Measurements from ENCODE around the gene CORO7.

Gene CORO7

DNA sequence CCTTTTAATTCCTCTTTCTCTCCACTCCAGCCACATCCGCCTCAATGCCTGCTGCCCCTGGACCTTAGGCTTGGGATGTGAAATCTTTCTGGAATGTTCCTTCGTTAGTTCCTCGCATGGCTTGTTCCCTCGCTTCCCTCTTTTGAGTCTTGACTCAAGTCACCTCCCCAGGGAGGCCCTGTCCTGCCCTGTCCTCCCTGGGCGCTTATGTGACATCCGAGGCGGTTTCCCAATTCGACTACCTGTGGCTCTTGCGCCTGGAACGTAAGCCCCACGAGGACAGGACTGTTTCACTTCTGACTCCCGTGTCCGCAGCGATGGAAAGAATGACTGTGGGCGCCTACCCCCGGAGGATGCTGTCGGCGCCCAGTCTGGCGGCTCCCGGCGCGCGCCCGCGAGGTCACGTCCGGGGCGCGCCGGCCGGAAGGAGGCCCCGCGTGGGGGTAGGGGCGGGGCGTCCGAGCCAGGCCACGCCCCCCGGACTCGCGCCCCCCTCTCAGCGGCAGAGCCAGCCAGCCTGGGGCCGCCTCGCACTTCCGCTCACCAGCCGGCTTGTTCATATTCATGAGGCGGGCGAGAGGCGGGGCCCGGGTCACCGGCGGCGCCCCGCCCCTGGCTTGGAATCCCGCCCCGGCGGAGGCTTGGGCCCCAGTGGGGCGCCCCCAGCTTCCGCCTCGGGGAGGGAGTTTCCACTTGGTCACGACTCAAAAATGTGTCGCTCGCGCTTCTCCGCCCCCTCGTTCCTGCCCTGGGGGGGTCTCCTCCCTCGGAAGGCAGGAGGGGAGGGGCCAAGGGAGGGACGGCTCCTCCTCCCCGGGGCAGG lies 109.0 kb downstream of the CORO7 start:
- DNase-seq (ENCODE audit: low read depth, low spot score) = no peak

DNA sequence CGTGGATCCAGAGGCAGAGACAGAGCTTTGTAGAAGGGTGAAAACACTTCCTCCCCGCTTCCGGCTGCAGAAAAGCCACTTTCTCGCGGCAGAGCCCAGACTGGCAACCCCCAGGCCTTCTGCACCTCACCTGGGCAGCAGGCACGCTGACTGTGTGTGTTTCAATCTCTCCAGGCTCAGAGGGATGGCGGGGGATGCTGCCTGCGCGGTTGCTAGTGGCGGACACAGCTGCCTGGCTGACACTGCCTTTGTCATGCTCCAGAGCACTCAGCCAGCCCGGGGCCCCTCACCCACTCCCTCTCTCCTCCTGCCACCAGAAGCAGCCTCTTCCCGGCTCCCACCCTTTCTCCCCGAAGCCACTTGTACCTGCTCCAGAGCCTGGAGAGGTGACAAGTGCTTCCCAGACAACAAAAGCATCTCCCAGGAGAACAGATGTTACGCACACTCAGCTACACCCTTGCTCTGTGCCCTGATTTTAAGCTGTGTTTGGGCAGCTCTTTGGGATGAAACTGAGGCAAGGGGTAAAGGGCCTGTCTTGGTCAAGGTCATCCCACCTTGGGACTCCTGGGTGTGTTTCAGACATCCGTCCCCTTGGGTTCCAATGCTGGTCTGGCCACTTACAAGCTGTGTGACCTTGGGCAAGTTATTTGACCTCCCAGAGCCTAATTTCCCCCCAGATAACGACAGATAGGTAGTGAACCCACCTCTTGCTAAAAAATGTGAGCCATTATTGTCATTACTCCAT lies 109.8 kb downstream of the CORO7 start:
- DNase-seq (ENCODE audit: low read depth, low spot score) = no peak

All from brain pericyte (primary cell).